ENCODE results near the gene MTM1.

DNA sequence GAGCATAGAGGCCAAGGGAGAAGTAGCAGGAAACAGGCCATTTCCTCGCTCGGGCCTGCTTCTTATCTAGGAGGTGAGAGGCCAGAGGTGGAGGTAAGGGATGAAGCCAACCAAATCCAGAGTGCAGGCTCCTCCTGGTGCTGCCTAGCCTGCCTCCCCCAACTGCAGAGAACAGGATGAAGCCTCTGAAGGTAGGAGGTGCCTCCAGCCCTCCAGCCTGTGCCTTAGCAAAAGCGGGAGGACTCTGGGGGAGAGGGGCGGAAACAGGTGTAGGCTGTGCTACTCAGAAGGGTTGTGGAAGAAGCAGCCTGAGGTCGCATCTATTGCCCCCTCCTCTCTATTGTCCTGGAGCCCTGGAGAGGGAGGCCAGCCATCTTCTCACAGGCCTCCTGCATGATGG, 2.9 kb upstream of the MTM1 start:
- TF ChIP-seq, protein P1, sequence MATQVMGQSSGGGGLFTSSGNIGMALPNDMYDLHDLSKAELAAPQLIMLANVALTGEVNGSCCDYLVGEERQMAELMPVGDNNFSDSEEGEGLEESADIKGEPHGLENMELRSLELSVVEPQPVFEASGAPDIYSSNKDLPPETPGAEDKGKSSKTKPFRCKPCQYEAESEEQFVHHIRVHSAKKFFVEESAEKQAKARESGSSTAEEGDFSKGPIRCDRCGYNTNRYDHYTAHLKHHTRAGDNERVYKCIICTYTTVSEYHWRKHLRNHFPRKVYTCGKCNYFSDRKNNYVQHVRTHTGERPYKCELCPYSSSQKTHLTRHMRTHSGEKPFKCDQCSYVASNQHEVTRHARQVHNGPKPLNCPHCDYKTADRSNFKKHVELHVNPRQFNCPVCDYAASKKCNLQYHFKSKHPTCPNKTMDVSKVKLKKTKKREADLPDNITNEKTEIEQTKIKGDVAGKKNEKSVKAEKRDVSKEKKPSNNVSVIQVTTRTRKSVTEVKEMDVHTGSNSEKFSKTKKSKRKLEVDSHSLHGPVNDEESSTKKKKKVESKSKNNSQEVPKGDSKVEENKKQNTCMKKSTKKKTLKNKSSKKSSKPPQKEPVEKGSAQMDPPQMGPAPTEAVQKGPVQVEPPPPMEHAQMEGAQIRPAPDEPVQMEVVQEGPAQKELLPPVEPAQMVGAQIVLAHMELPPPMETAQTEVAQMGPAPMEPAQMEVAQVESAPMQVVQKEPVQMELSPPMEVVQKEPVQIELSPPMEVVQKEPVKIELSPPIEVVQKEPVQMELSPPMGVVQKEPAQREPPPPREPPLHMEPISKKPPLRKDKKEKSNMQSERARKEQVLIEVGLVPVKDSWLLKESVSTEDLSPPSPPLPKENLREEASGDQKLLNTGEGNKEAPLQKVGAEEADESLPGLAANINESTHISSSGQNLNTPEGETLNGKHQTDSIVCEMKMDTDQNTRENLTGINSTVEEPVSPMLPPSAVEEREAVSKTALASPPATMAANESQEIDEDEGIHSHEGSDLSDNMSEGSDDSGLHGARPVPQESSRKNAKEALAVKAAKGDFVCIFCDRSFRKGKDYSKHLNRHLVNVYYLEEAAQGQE (IDR thresholded peaks at IDR 0.05; ENCODE audit: low read depth): no peak
- TF ChIP-seq TAF1 (IDR thresholded peaks at IDR 0.05; ENCODE audit: low read depth): no peak

Measured in Ishikawa (cell line).